Stimulated activated CD4-positive, alpha-beta T cell treated with anti-CD3 and anti-CD28 coated beads, Interleukin-12 subunit alpha, Interleukin-12 subunit beta, amount 100 ng/mL, for 24 hours (primary cell): ENCODE measurements around the gene PPP1R15B.

Experiments used
- DNase-seq, 2 experiments: peaks; one replicate each; pipeline ENCODE4 v3.0.0-alpha.2; 2020; ENCODE audit warnings: low read depth in 2 of 2

PPP1R15B gene

GRCh38 chr1:204367193-204367858 is 44.3 kb downstream of the PPP1R15B start:
- DNase-seq, result no peak

DNA sequence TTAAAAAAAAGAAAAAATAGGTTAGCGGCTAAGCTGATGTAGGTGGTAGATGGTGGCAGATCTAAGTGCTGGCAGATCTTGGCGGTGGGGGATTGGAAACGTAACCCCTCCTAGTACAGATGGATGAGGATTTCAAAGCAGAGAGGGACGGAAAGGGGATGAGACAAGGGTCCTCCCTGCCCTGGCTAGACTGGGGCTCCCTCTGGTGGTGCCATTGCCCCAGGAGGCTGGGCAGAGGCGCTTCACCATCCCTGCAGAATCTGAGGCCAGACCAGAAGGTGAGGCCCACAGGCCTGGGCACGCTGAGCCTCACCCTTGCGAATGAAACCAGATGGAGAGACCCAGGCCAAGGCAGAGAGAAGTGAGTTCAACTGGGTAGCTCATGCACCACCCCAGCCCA is 44.9 kb downstream of the PPP1R15B start:
- DNase-seq, result no peak

GRCh38 chr1:204363335-204364114 is 48.1 kb downstream of the PPP1R15B start:
- peak; percentile 50 to 68 for DNase-seq

DNA sequence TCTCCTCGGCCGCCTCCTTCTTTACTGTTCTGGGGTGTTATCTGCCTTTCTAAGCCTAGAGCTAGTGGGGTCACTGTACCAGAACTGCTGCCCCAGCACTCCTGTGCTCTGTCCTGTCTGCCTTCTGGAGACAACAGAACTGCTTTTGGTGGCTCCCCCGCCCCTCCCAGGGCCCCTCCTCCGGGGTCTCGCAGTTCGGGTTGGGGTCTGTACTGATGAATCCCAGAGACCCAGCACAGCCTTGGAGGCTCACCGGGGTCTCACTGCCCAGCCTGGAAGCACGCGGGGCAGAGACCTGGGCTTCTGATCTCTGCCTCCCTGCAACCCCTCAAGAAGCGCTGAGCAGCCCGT is 48.7 kb downstream of the PPP1R15B start:
- DNase-seq, result no peak

GRCh38 chr1:204361781-204362180 is 49.8 kb downstream of the PPP1R15B start:
- DNase-seq, result no peak

DNA sequence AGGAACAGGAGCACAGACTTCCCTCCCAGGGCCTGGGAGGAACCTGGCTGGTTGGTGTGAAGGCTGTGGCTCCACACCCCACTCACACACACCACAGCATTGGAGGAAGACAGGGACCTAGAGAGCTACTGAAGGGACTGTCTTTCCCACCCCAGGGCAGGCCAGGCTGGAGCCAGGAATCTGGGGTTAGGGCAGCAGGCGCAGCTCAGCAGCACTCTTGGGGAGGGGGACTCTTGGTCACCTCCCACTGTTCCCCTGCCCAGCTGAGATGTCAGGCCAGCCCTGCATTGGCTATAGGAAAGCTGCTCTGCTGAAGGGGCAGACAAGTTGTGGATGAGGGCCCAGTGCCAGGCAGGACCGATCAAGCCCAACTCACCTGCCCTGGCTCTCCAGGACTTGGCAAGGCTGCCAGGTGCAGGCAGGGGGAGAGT is 50.3 kb downstream of the PPP1R15B start:
- DNase-seq, result no peak

DNA sequence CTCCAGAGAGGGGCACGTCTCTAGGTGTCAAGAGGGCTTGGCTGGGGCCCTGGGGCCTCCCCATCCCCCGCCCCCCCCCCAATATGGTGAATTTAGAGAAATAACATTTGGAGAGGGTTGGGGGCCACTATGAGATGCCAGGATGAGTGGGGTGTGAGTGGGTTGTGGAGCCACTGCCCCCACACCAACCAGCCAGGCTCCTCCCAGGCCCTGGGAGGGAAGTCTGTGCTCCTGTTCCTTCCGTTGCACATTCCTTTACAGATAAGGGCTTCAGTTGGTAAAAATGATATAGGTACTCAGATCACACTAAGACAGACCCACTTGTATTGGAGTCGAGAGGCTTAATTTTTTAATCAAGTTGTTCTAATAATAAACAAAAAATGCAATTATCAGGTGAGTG is 51.3 kb downstream of the PPP1R15B start:
- no peak for DNase-seq

DNA sequence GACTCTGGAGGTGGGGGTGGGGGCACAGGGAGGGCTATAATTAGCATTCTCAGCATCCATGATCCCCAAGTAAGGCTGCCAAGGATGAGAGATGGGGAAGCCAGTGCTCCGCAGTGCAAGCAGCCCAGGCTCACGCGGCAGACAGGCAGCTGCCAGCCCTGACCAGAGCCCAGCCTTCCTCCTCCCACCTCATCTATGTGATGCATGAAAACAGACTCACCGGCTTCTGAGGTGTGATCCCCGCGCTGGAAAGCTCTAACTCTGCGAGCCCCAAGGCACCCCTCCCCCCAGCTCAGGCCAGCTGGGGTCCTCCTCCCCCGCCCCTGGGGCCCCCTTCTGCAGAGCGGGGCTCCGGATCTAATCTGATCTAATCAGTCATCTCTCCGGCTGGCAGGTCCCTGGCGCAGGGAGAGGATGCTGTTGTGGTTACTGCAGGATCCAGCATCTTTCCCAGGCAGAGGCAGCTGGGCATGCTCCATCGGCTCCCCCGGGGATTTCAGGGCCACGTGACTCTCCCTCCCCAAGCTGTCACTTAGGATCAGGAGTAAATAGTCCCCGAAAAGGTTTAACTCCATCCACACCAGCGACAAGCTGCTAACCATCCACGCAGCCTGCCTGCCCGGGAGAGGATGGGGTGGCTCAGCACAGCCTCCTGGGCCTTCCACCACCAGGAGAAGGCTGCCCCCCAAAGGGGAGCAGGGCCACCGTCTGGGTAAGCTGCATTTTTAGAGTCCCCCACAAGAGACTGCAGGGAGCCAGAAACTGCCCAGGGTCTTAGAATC is 52.0 kb downstream of the PPP1R15B start, which contains the start of gene PLEKHA6:
Gene PLEKHA6 (minus strand): TSS at position 456 of the 782 bp plus-strand sequence. CDS start 86,202 bp downstream, outside the sequence.
- no peak for DNase-seq

DNA sequence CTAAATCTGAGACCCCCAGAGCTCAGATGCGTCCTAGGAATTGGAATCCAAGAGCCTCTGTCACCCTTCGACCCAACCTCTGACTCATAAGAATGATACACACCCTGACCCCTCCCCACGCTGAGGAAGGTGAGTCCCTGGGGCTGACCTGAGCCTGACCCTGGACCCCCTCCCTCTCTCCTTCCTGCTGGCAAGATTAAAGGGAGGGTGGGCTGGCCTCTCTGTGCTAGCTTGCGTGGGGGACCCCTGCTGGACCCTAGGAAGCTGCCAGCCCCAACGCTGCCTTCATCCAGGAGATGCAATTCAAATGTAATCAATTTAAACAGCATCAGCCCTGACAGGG is 52.5 kb downstream of the PPP1R15B start:
- no peak for DNase-seq

- DNase-seq, result no peak
Measured at GRCh38 chr1:204358605-204359004, 53.0 kb downstream of the PPP1R15B start.

DNA sequence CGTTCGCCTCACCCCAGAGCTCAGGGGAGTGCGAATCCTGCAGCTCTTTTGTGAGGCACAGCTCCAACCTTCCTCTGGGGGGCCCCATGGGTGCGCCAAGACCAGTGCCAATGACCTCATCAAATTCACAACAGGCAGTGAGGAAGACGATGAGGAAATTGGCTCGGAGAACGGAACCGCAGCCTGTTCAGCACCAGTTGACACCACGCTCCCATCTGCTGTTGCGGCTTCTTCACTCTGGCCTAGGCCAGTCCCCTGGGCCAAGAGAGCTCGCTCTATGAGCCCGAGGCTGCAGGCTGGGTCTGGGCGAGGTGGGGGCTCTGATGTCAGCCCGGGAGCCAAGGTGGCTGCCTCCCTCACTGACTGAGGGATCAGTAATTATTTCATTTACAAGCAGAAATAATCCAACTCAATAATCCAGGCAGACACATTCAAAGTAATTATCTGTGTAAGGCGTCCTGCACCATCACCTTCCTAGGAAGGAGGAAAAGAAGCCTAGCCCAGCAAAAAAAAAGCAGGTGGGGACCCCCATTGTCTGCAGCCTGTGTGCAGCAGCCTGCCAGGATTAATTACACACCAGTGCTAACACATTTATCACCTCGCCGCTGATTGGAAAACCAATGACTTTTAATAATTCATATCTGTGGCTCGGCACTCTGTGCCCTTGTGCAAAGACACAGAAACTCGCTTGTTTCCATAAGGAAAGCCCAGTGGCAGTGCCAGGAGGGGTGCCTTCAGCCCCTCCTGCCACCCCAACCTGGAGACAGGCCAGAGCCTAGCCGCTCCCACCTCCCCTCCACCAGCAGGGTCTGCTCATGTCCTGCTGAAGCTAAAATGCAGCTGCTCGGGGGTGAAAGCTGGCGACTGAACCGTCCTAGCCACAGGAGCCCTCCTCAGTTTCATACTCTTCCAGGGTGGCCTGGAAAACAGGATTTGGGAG is 53.8 kb downstream of the PPP1R15B start:
- DNase-seq, result no peak

DNA sequence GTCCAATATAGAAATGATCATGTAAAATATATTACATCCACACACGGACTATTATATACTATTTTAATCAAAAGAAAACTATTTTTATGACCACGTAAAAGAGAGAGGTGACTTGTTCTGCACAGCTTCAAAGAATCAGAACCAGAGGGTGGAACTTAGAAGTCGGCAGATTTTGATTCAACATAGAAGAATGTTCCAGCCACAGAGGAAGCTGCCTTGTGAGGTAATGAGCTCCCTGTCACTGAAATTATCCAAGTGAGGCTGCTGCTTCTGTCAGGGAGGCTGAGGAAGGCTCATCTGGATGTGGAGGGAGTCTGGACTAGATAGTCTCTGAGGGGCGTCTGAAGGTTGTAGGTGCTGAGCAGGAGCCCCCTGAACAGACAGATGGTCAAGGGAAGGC is 54.6 kb downstream of the PPP1R15B start:
- no peak for DNase-seq

DNA sequence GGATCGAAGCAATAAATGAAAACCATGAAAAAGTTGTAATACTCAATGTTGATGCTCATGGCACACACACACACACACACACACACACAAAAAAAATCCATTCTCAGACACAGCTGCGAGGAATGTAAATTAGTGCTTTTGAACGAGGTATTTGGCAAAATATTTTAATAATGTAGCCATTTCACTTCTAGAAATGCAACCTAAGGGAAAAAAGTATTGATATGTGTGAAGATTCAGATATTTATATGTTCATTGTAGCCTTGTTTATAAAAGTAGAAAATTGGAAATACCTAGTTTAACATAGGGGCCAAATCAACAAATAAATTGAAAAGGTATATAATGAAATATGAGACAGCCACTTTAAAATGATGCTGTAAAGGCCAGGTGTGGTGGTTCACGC is 55.7 kb downstream of the PPP1R15B start:
- DNase-seq, result no peak

- no peak for DNase-seq
Measured at GRCh38 chr1:204354579-204354978, 57.0 kb downstream of the PPP1R15B start.
